ENCODE results near the gene COPA. TPM values are rescaled to one million over a fixed set of nuclear protein-coding genes. Genes with fewer than 3 reads are reported as not detected.

COPA gene
- total RNA-seq, 1 donor from 2014 or later = 142 TPM

DNA sequence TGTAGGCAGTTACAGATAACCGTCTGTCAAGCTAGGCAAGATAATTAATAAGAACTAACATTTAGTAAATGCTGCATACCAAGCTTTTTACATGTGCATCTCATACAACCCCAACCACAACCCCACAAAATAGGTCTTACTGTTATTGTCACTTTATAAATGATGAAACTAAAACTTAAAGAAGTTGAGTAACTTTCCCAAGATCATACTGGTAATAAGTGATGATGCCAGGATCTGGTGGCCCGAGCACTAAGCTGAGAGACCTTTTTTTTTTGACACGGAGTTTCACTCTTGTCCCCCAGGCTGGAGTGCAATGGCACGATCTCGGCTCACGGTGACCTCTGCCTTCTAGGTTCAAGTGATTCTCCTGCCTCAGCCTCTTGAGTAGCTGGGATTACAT lies 1.9 kb upstream of the COPA start:
- Histone ChIP-seq H3K27me3 (no peaks in the 10 kb centered on the region), H3K4me1 (peaks cover 31% of the 10 kb centered on the region), H3K9me3 (no peaks in the 10 kb centered on the region), H3K36me3 (peaks cover 34% of the 10 kb centered on the region), H3K27ac (no peak overlapping the region), H3K4me3 (no peak overlapping the region)
- TF ChIP-seq, protein P1, sequence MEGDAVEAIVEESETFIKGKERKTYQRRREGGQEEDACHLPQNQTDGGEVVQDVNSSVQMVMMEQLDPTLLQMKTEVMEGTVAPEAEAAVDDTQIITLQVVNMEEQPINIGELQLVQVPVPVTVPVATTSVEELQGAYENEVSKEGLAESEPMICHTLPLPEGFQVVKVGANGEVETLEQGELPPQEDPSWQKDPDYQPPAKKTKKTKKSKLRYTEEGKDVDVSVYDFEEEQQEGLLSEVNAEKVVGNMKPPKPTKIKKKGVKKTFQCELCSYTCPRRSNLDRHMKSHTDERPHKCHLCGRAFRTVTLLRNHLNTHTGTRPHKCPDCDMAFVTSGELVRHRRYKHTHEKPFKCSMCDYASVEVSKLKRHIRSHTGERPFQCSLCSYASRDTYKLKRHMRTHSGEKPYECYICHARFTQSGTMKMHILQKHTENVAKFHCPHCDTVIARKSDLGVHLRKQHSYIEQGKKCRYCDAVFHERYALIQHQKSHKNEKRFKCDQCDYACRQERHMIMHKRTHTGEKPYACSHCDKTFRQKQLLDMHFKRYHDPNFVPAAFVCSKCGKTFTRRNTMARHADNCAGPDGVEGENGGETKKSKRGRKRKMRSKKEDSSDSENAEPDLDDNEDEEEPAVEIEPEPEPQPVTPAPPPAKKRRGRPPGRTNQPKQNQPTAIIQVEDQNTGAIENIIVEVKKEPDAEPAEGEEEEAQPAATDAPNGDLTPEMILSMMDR (IDR thresholded peaks at IDR 0.05) = no peak
- no peak for ATAC-seq
- intact Hi-C loops (cut with DNase I) = no loop called here
- DNase-seq = no peak

DNA sequence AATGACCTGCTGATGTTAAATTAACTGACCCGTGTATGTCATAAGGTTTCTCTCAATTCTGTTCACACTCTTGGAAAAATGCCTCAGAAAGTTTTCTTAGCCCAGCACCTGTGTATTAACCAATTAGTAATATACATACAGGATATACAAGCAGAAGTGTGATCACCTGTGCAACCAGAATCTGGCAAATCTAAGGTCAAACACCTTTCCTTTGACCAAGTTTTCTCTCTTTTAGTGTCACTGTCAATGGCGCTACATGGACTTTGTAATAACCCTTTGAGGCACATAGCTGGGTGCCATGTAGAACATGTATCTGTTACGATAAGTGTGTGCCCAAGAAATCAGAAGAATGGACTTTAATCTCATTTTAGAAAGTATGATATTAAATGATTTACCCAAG lies 1.2 kb upstream of the COPA start:
- intact Hi-C loops (cut with DNase I) = no loop called here
- Histone ChIP-seq H3K27me3 (no peaks in the 10 kb centered on the region), H3K36me3 (peaks cover 34% of the 10 kb centered on the region), H3K9me3 (no peaks in the 10 kb centered on the region), H3K4me3 (peak overlapping the region; percentile 83), H3K27ac (no peak overlapping the region), H3K4me1 (peaks cover 33% of the 10 kb centered on the region)
- no peak for DNase-seq
- TF ChIP-seq, protein P1 (IDR thresholded peaks at IDR 0.05) = no peak
- no peak for ATAC-seq

GRCh38 chr1:160342526-160342925 lies 524 bp downstream of the COPA start:
- ATAC-seq = no peak
- H3K27ac ChIP-seq = peak overlapping the region; percentile 97
- no peaks in the 10 kb centered on the region for H3K9me3 ChIP-seq
- H3K27me3 ChIP-seq = no peaks in the 10 kb centered on the region
- H3K4me3 ChIP-seq = peak overlapping the region; percentile 83
- peaks cover 33% of the 10 kb centered on the region for H3K4me1 ChIP-seq
- H3K36me3 ChIP-seq = peaks cover 34% of the 10 kb centered on the region
- intact Hi-C loops (cut with DNase I) = no loop called here
- TF ChIP-seq, protein P1 (IDR thresholded peaks at IDR 0.05) = no peak
- no peak for DNase-seq

- Histone ChIP-seq H3K27ac (no peak overlapping the region), H3K9me3 (no peaks in the 10 kb centered on the region), H3K27me3 (no peaks in the 10 kb centered on the region), H3K4me1 (peaks cover 33% of the 10 kb centered on the region), H3K36me3 (peaks cover 41% of the 10 kb centered on the region), H3K4me3 (no peak overlapping the region)
- DNase-seq = no peak
- TF ChIP-seq, protein P1 (IDR thresholded peaks at IDR 0.05) = no peak
- ATAC-seq = no peak
- intact Hi-C loops (cut with DNase I) = no loop called here
Measured at GRCh38 chr1:160340866-160341265, 2.2 kb downstream of the COPA start.

- TF ChIP-seq, protein P1 (IDR thresholded peaks at IDR 0.05) = no peak
- peaks cover 33% of the 10 kb centered on the region for H3K4me1 ChIP-seq
- no peak overlapping the region for H3K27ac ChIP-seq
- no peaks in the 10 kb centered on the region for H3K27me3 ChIP-seq
- ATAC-seq = no peak
- peaks cover 48% of the 10 kb centered on the region for H3K36me3 ChIP-seq
- H3K9me3 ChIP-seq = no peaks in the 10 kb centered on the region
- intact Hi-C loops (cut with DNase I) = no loop called here
- no peak overlapping the region for H3K4me3 ChIP-seq
- DNase-seq = no peak
Measured at GRCh38 chr1:160340146-160340545, 2.9 kb downstream of the COPA start.

- Histone ChIP-seq H3K4me1 (peaks cover 25% of the 10 kb centered on the region), H3K27me3 (no peaks in the 10 kb centered on the region), H3K36me3 (peaks cover 64% of the 10 kb centered on the region), H3K9me3 (no peaks in the 10 kb centered on the region), H3K4me3 (no peak overlapping the region), H3K27ac (no peak overlapping the region)
- ATAC-seq = peak; percentile 52
- no peak for DNase-seq
- intact Hi-C loops (cut with DNase I) = no loop called here
- TF ChIP-seq, protein P1 (IDR thresholded peaks at IDR 0.05) = no peak
Measured at GRCh38 chr1:160338580-160338979, 4.5 kb downstream of the COPA start.
